ENCODE data around the gene FMO2. TPM values are rescaled to one million over a fixed set of nuclear protein-coding genes. Genes with fewer than 3 reads are reported as not detected.

FMO2 gene
- total RNA-seq, 1 donor from 2014 or later: not detected

- H3K36me3 Mint-ChIP-seq (ENCODE audit: low read depth): no peaks in the 10 kb centered on the region
- H3K27me3 Mint-ChIP-seq (ENCODE audit: low read depth): no peaks in the 10 kb centered on the region
- H3K4me1 Mint-ChIP-seq: peaks cover 36% of the 10 kb centered on the region
- H3K9me3 Mint-ChIP-seq: peaks cover 2% of the 10 kb centered on the region
- no peak overlapping the region for H3K4me3 Mint-ChIP-seq
- no peak overlapping the region for H3K27ac Mint-ChIP-seq (ENCODE audit: unreplicated experiment)
- no peak for TF ChIP-seq CTCF (conservative IDR thresholded peaks at IDR 0.05)
- DNase-seq (ENCODE audit: low read depth, low spot score): no peak
Measured at GRCh38 chr1:171212607-171213351, 27.7 kb downstream of the FMO2 start.

- DNase-seq (ENCODE audit: low read depth, low spot score): no peak
- Mint-ChIP-seq H3K4me3 (no peak overlapping the region), H3K4me1 (peaks cover 39% of the 10 kb centered on the region), H3K9me3 (peaks cover 4% of the 10 kb centered on the region), H3K27ac (ENCODE audit: unreplicated experiment) (no peak overlapping the region), H3K36me3 (ENCODE audit: low read depth) (no peaks in the 10 kb centered on the region), H3K27me3 (ENCODE audit: low read depth) (no peaks in the 10 kb centered on the region)
- TF ChIP-seq CTCF (conservative IDR thresholded peaks at IDR 0.05): no peak
Measured at GRCh38 chr1:171213559-171214454, 28.7 kb downstream of the FMO2 start.

GRCh38 chr1:171217658-171218443 lies 32.8 kb downstream of the FMO2 start:
- Mint-ChIP-seq H3K9me3 (peaks cover 5% of the 10 kb centered on the region), H3K36me3 (ENCODE audit: low read depth) (no peaks in the 10 kb centered on the region), H3K27me3 (ENCODE audit: low read depth) (no peaks in the 10 kb centered on the region), H3K4me3 (no peak overlapping the region), H3K27ac (ENCODE audit: unreplicated experiment) (peak overlapping the region; percentile 68), H3K4me1 (peaks cover 49% of the 10 kb centered on the region)
- DNase-seq (ENCODE audit: low read depth, low spot score): no peak
- no peak for TF ChIP-seq CTCF (conservative IDR thresholded peaks at IDR 0.05)

GRCh38 chr1:171218661-171219060 lies 33.6 kb downstream of the FMO2 start:
- H3K27ac Mint-ChIP-seq (ENCODE audit: unreplicated experiment): peak overlapping the region; percentile 20
- DNase-seq (ENCODE audit: low read depth, low spot score): no peak
- peaks cover 4% of the 10 kb centered on the region for H3K9me3 Mint-ChIP-seq
- no peak overlapping the region for H3K4me3 Mint-ChIP-seq
- peaks cover 47% of the 10 kb centered on the region for H3K4me1 Mint-ChIP-seq
- H3K27me3 Mint-ChIP-seq (ENCODE audit: low read depth): no peaks in the 10 kb centered on the region
- no peaks in the 10 kb centered on the region for H3K36me3 Mint-ChIP-seq (ENCODE audit: low read depth)
- no peak for TF ChIP-seq CTCF (conservative IDR thresholded peaks at IDR 0.05)

- no peak for DNase-seq (ENCODE audit: low read depth, low spot score)
- Mint-ChIP-seq H3K36me3 (ENCODE audit: low read depth) (no peaks in the 10 kb centered on the region), H3K9me3 (peaks cover 3% of the 10 kb centered on the region), H3K27me3 (ENCODE audit: low read depth) (no peaks in the 10 kb centered on the region), H3K4me3 (peak overlapping the region; percentile 43), H3K27ac (ENCODE audit: unreplicated experiment) (peak overlapping the region; percentile 63), H3K4me1 (peaks cover 39% of the 10 kb centered on the region)
- no peak for TF ChIP-seq CTCF (conservative IDR thresholded peaks at IDR 0.05)
Measured at GRCh38 chr1:171219346-171220080, 34.4 kb downstream of the FMO2 start.

Data from neural crest cell (in vitro differentiated cells).